Left lung (tissue), 10 donors: ENCODE data around the gene PDE4B. TPM values are rescaled to one million over a fixed set of nuclear protein-coding genes. Genes with fewer than 3 reads are reported as not detected.

Experiments used
- ATAC-seq: fragments of 200-7000 bp; cut with Tn5 transposase; one replicate; pipeline ENCODE4 v1.9.1; 2020; ENCODE audit warnings: moderate library complexity
- DNase-seq, 4 donors: peaks; one replicate each; pipeline ENCODE4 v3.0.0-alpha.2; 2013 to 2020
- H3K27ac ChIP-seq, 2 donors: fragments of 200-600 bp; sonication (generic) in 1 of 2; one replicate each; pipeline versions ENCODE4 v1.5.0 to v1.8.0; 2020 to 2021
- H3K27me3 ChIP-seq, 2 donors: fragments of 200-600 bp; sonication (generic) in 1 of 2; one replicate each; pipeline versions ENCODE4 v1.5.0 to v1.8.0; 2020 to 2021
- H3K36me3 ChIP-seq, 2 donors: fragments of 200-600 bp; sonication (generic) in 1 of 2; one replicate each; pipeline versions ENCODE4 v1.5.0 to v1.8.0; 2020 to 2021
- H3K4me1 ChIP-seq, 2 donors: fragments of 200-600 bp; one replicate each; pipeline ENCODE4 v1.8.0; 2021
- H3K4me3 ChIP-seq, 2 donors: fragments of 200-600 bp; sonication (generic) in 1 of 2; one replicate each; pipeline versions ENCODE4 v1.5.0 to v1.8.0; 2020 to 2021; ENCODE audit warnings: mild to moderate bottlenecking in 1 of 2
- H3K9me3 ChIP-seq, 2 donors: fragments of 200-600 bp; sonication (generic) in 1 of 2; one replicate each; pipeline versions ENCODE4 v1.5.0 to v1.8.0; 2020 to 2021
- CTCF ChIP-seq, 2 donors: fragments of 200-600 bp; sonication (generic) in 1 of 2; IDR thresholded peaks; one replicate each; pipeline versions ENCODE4 v1.5.0 to v1.8.0; 2021; ENCODE audit warnings: antibody characterized with exemption in 2 of 2
- intact Hi-C, 2 donors: fragments of 100-400 bp; cut with DNase I; formaldehyde crosslinking; loops; one replicate each; pipeline versions ENCODE4 v1.11.2 to v1.14.2; 2022
- polyA plus RNA-seq, 6 donors: library from polyadenylated mRNA; unstranded; fragments of 120-200 nt; gene quantifications; one replicate each; pipeline ENCODE4 v1.2.1, GENCODE V29; 2013; ENCODE audit not compliant: insufficient read length in 6 of 6
- total RNA-seq, 2 donors: library from RNA; stranded (reverse); fragmentation: NEBNext Ultra II Directional; extraction: Animal tissue kit (Norgen Biotek cat#: 25700); gene quantifications; one replicate each; pipeline ENCODE4 v1.2.1, GENCODE V29; 2021
- donor health status: DM: no; HTN: yes; CAD: no.
- donor health status: DM: no; HTN: no; CAD: no.

PDE4B gene
- total and polyA plus RNA-seq, 8 donors, result 8.6 to 50.7 (median 19.2) TPM

DNA sequence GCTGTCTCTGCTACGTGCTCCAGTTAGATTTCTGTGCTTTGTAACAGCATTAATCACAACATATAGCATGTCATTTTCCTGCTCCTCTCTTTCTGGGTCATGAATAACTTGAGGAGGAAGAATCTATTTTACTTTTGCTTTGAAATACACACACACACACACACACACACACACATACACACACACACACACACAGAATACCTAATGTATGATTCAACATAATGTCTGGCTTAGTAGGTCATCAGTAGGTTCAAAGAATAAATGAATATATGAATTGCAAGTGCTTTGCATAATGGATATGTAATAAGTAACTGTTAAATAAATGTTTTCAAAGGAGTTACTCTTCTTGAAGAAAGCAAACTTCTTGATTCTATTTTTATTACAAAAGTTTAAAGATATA lies 249.0 kb downstream of the PDE4B start:
- no peaks in the 10 kb centered on the region for H3K27me3 ChIP-seq
- no peak overlapping the region for H3K27ac ChIP-seq
- H3K36me3 ChIP-seq, result no peaks in the 10 kb centered on the region
- intact Hi-C loops, result no loop called here
- no peaks in the 10 kb centered on the region for H3K4me1 ChIP-seq
- ATAC-seq (no peak), DNase-seq (no peak)
- no peak for TF ChIP-seq CTCF (IDR thresholded peaks at IDR 0.05)
- H3K9me3 ChIP-seq, result no peaks in the 10 kb centered on the region
- no peak overlapping the region for H3K4me3 ChIP-seq

GRCh38 chr1:66043186-66043585 lies 250.5 kb downstream of the PDE4B start:
- Histone ChIP-seq H3K36me3 (no peaks in the 10 kb centered on the region), H3K27ac (no peak overlapping the region), H3K4me3 (no peak overlapping the region), H3K4me1 (no peaks in the 10 kb centered on the region), H3K27me3 (no peaks in the 10 kb centered on the region), H3K9me3 (no peaks in the 10 kb centered on the region)
- no peak for ATAC-seq
- intact Hi-C loops, result no loop called here
- TF ChIP-seq CTCF (IDR thresholded peaks at IDR 0.05), result no peak
- peak in 1 of 4 donors; percentile 29 for DNase-seq

GRCh38 chr1:66044912-66045311 lies 252.2 kb downstream of the PDE4B start:
- H3K27ac ChIP-seq, result no peak overlapping the region
- no peak overlapping the region for H3K4me3 ChIP-seq
- no peak for DNase-seq
- H3K9me3 ChIP-seq, result no peaks in the 10 kb centered on the region
- no peaks in the 10 kb centered on the region for H3K27me3 ChIP-seq
- H3K4me1 ChIP-seq, result no peaks in the 10 kb centered on the region
- no peak for ATAC-seq
- no peaks in the 10 kb centered on the region for H3K36me3 ChIP-seq
- intact Hi-C loops, result no loop called here
- TF ChIP-seq CTCF (IDR thresholded peaks at IDR 0.05), result no peak

DNA sequence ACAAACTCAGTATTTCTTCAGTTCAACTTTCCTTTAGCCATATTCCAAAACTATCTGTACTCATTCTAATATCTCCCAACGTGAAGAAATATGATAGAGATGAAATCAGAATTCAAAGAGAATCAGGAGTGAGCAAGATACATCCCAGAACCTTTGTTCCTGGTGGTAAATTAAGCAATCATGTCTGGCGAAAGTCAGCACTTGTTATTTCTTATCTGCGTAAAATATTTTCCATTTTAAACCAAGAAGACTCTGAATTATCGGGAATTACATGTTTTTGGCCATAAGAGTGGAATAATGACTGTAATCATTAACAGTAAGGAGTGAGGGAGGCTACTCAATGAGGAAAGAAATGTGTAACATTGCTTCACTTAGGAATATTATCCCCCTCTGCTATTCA lies 253.7 kb downstream of the PDE4B start:
- Histone ChIP-seq H3K27me3 (no peaks in the 10 kb centered on the region), H3K4me3 (no peak overlapping the region), H3K27ac (no peak overlapping the region), H3K36me3 (no peaks in the 10 kb centered on the region), H3K9me3 (no peaks in the 10 kb centered on the region), H3K4me1 (no peaks in the 10 kb centered on the region)
- ATAC-seq (no peak), DNase-seq (no peak)
- intact Hi-C loops, result no loop called here
- TF ChIP-seq CTCF (IDR thresholded peaks at IDR 0.05), result no peak

DNA sequence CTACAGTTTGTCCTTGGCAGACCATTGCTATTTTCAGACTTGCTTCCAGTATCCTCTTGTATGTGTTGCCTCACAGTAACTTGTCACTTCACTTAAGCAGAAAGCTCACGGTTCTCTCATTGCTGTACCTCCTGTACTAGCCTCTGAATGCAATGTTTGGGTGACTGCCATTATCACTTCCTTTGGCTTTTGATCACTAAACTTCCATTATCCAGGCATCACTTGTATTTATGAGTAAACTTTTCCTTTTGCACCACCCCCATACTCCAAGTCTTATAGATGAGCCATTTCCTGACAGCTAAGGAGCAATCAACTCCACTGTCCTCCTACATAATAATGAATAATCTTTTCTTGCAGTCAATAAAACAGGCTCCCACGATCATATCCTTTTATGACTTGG lies 255.3 kb downstream of the PDE4B start:
- TF ChIP-seq CTCF (IDR thresholded peaks at IDR 0.05), result no peak
- H3K4me1 ChIP-seq, result no peaks in the 10 kb centered on the region
- H3K36me3 ChIP-seq, result no peaks in the 10 kb centered on the region
- H3K9me3 ChIP-seq, result no peaks in the 10 kb centered on the region
- H3K4me3 ChIP-seq, result no peak overlapping the region
- ATAC-seq (no peak), DNase-seq (no peak)
- H3K27me3 ChIP-seq, result no peaks in the 10 kb centered on the region
- intact Hi-C loops, result no loop called here
- no peak overlapping the region for H3K27ac ChIP-seq
